Panc1 (cell line): Measurements from ENCODE around the gene ELANE.

Source experiments
- CTCF ChIP-seq: fragments of 450-650 bp; IDR thresholded peaks from 2 replicates; pipeline ENCODE4 v1.5.1; 2017; ENCODE audit warnings: mild to moderate bottlenecking
- POLR2AphosphoS5 ChIP-seq: IDR thresholded peaks from 2 replicates; pipeline ENCODE4 v1.6.1; 2012; ENCODE audit warnings: mild to moderate bottlenecking, low read depth, low read length, moderate library complexity
- TCF7L2 ChIP-seq: IDR thresholded peaks from 2 replicates; pipeline ENCODE4 v1.6.1; 2011; ENCODE audit warnings: mild to moderate bottlenecking, low read depth, low read length, inconsistent platforms

- TF ChIP-seq CTCF, result no peak
- TF ChIP-seq TCF7L2, result no peak
- TF ChIP-seq POLR2AphosphoS5, result no peak
These were observed 40.5 kb upstream of the ELANE start for GRCh38 chr19:811506-812048.
